Stimulated activated CD8-positive, alpha-beta memory T cell treated with anti-CD3 and anti-CD28 coated beads, Interleukin-4, amount 100 ng/mL, for 4 hours (primary cell): ENCODE measurements around the gene MIF4GD.
"Not testable (repeated sequence)": the region's sequence is repeated elsewhere in the genome, so short reads cannot be mapped to it uniquely, and the experiment has no call there.

Experiments used
- DNase-seq, 2 donors: peaks; one replicate each; pipeline ENCODE4 v3.0.0-alpha.2; 2020; ENCODE audit warnings: low read depth in 2 of 2, low spot score in 1 of 2

The MIF4GD gene

GRCh38 chr17:75261336-75262111, 9.5 kb downstream of the MIF4GD start, which contains the start of the genes GGA3 and MRPS7:
TSS of gene GGA3 (minus strand) at chr17:75261606. CDS start at chr17:75261587, 19 bp downstream.
TSS of gene MRPS7 (plus strand) at chr17:75261879. CDS start at chr17:75261901, 22 bp downstream.
- peak; percentile 90 to 91 for DNase-seq

- DNase-seq, result peak; percentile 21 to 24
Measured at GRCh38 chr17:75260641-75261335, 10.2 kb downstream of the MIF4GD start.

- DNase-seq, result not testable (repeated sequence)
Measured at GRCh38 chr17:75257228-75257627, 13.8 kb downstream of the MIF4GD start.

GRCh38 chr17:75255954-75256698, 14.9 kb downstream of the MIF4GD start:
- DNase-seq, result not testable (repeated sequence)

- DNase-seq, result no peak
Measured at GRCh38 chr17:75252039-75252816, 18.8 kb downstream of the MIF4GD start.

GRCh38 chr17:75250009-75250471, 21.0 kb downstream of the MIF4GD start:
- peak; percentile 62 to 79 for DNase-seq

GRCh38 chr17:75249564-75249963, 21.5 kb downstream of the MIF4GD start:
- DNase-seq, result no peak

- DNase-seq, result no peak
Measured at GRCh38 chr17:75246404-75246803, 24.6 kb downstream of the MIF4GD start.

- no peak for DNase-seq
Measured at GRCh38 chr17:75245011-75245410, 26.0 kb downstream of the MIF4GD start.

- DNase-seq, result no peak
Measured at GRCh38 chr17:75244133-75244866, 26.7 kb downstream of the MIF4GD start.

- no peak for DNase-seq
Measured at GRCh38 chr17:75242461-75243042, 28.5 kb downstream of the MIF4GD start.

GRCh38 chr17:75241996-75242460, 29.0 kb downstream of the MIF4GD start:
- no peak for DNase-seq

- no peak for DNase-seq
Measured at GRCh38 chr17:75241502-75241901, 29.5 kb downstream of the MIF4GD start.

- DNase-seq, result no peak
Measured at GRCh38 chr17:75241143-75241430, 29.9 kb downstream of the MIF4GD start.

- DNase-seq, result no peak
Measured at GRCh38 chr17:75240394-75241142, 30.5 kb downstream of the MIF4GD start.

GRCh38 chr17:75239778-75240393, 31.1 kb downstream of the MIF4GD start:
- DNase-seq, result no peak

- DNase-seq, result no peak
Measured at GRCh38 chr17:75239214-75239613, 31.8 kb downstream of the MIF4GD start.

GRCh38 chr17:75238684-75239191, 32.3 kb downstream of the MIF4GD start:
- DNase-seq, result no peak
